Astrocyte (in vitro differentiated cells and primary cell): ENCODE measurements around the gene SLC12A8.

Source experiments
- CTCF ChIP-seq: IDR thresholded peaks from 2 replicates; pipeline ENCODE4 v1.5.1; 2011; ENCODE audit warnings: low read depth, mild to moderate bottlenecking, inconsistent platforms, low read length, moderate library complexity; ENCODE audit not compliant: insufficient read depth
- EZH2 ChIP-seq: IDR thresholded peaks from 2 replicates; pipeline ENCODE4 v1.6.1; 2012; ENCODE audit warnings: mild to moderate bottlenecking, low read length, inconsistent platforms; ENCODE audit not compliant: insufficient read depth

- TF ChIP-seq EZH2 (no peak), CTCF (no peak)
Measured at GRCh38 chr3:125105116-125105515, 107.4 kb downstream of the SLC12A8 start.
